ENCODE measurements around the gene RNASE8.

RNASE8 gene

DNA sequence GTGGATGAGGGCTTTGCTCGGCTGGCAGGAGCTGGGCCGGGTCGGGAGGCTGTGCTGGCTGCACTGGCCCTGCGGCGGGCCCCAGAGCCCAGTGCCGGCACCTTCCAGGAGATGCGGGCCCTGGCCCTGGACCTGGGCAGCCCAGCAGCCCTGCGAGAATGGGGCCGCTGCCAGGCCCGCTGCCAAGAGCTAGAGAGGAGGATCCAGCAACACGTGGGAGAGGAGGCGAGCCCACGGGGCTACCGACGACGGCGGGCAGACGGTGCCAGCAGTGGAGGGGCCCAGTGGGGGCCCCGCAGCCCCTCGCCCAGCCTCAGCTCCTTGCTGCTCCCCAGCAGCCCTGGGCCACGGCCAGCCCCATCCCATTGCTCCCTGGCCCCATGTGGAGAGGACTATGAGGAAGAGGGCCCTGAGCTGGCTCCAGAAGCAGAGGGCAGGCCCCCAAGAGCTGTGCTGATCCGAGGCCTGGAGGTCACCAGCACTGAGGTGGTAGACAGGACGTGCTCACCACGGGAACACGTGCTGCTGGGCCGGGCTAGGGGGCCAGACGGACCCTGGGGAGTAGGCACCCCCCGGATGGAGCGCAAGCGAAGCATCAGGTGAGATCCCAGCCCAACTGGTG lies 24.0 kb downstream of the RNASE8 start:
- no peaks in the 10 kb centered on the region for H3K9me3 Mint-ChIP-seq
- no peak overlapping the region for H3K4me3 Mint-ChIP-seq
- peaks cover 9 to 12% of the 10 kb centered on the region in 2 donors for H3K4me1 Mint-ChIP-seq
- ATAC-seq (replicated peaks) = no peak
- H3K36me3 Mint-ChIP-seq = peaks cover 4 to 6% of the 10 kb centered on the region in 2 donors
- DNase-seq = no peak
- H3K27ac Mint-ChIP-seq = no peak overlapping the region
- H3K27me3 Mint-ChIP-seq = peaks cover 0 to 6% of the 10 kb centered on the region in 2 donors

DNA sequence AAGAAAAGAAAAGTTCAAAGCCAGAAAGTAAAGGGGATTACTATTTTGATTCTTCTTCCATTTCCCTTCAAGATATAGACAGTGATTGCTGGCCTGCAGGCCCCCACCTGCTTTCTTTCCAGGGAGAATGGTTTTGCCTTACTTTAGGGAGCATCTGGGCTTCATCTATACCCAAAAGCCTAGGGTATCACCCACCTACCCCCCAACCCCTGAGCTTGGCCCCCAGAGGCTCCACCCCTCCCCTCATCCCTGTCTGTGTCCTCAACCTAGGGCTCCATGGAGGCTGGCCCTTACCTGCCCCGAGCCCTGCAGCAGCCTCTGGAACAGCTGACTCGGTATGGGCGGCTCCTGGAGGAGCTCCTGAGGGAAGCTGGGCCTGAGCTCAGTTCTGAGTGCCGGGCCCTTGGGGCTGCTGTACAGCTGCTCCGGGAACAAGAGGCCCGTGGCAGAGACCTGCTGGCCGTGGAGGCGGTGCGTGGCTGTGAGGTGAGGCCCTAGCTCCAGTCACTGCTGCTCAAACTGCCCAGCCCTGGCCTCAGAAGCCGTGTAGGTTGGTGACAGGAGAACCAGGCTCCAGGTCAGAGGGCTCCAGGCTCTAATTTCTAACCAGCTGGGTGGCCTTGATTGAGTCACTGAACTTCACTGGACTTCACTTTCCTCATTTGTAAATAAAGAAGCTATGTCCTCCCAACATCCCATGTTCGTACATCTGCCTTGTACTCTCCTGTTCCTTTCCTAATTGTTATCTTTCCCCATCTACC lies 26.1 kb downstream of the RNASE8 start:
- Mint-ChIP-seq H3K27me3 (peaks cover 0 to 6% of the 10 kb centered on the region in 2 donors), H3K4me3 (no peak overlapping the region), H3K4me1 (peaks cover 11 to 17% of the 10 kb centered on the region in 2 donors), H3K36me3 (peaks cover 4 to 6% of the 10 kb centered on the region in 2 donors), H3K27ac (no peak overlapping the region), H3K9me3 (no peaks in the 10 kb centered on the region)
- no peak for DNase-seq
- ATAC-seq (replicated peaks) = no peak

DNA sequence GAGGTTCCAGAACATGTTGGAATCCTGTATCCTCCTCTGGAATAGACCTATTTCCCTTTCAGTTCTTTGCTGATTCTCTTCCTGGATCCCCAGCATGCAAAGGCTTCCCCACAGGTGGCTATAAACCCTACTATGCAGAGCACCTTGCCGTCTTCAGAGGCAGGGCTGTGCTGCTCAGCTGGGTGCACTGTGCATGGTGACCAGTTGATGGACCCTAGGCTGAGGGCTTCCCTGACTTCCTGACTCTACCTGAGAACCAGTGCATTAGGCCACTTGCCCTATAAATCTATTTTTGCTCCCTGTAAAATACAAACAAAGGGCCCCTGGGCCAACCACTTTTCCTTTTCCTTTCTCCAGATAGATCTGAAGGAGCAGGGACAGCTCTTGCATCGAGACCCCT lies 26.8 kb downstream of the RNASE8 start:
- Mint-ChIP-seq H3K27me3 (peaks cover 0 to 6% of the 10 kb centered on the region in 2 donors), H3K4me1 (peaks cover 11 to 17% of the 10 kb centered on the region in 2 donors), H3K27ac (no peak overlapping the region), H3K9me3 (no peaks in the 10 kb centered on the region), H3K36me3 (peaks cover 4 to 6% of the 10 kb centered on the region in 2 donors), H3K4me3 (no peak overlapping the region)
- ATAC-seq (replicated peaks) (no peak), DNase-seq (no peak)

DNA sequence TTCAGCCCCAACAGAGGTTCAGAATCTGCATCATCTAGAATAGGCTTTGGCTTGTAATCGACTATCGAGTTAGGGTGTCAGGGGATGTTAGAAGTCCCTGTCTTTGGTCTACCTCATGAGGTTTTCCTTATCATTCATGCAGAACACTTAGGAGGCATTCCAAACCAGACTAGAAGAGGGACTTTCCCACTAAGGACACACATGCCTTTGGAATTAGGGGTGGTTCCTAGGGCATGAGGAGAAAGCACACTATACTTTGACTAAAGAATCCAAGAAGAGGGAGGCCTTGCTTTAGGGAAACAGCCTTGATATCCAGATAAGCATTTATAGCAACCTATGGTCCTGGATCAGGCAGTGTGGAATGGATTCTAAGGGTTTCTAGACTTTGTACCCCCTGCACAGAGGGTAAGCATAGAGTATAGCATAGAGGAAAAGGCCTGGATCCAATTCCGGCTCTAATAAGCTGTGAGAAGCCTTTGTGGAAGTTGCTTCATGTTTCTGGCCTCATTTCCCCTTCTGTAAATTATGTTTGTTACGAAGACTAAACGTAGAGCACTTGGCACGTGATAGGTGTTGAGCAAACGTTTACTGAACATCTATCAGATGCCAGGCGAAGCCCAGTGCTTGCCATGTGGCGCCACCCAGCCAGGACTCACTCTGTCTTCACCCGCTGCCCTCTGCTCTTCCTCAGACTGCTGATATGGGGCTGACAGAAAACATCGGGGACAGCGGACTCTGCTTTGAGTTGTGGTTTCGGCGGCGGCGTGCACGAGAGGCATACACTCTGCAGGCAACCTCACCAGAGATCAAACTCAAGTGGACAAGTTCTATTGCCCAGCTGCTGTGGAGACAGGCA lies 27.6 kb downstream of the RNASE8 start:
- H3K27me3 Mint-ChIP-seq = peaks cover 0 to 4% of the 10 kb centered on the region in 2 donors
- H3K36me3 Mint-ChIP-seq = peaks cover 4 to 6% of the 10 kb centered on the region in 2 donors
- H3K4me3 Mint-ChIP-seq = no peak overlapping the region
- no peaks in the 10 kb centered on the region for H3K9me3 Mint-ChIP-seq
- peak overlapping the region; percentile 28 for H3K27ac Mint-ChIP-seq
- ATAC-seq (replicated peaks) (no peak), DNase-seq (no peak)
- H3K4me1 Mint-ChIP-seq = peaks cover 11 to 17% of the 10 kb centered on the region in 2 donors

DNA sequence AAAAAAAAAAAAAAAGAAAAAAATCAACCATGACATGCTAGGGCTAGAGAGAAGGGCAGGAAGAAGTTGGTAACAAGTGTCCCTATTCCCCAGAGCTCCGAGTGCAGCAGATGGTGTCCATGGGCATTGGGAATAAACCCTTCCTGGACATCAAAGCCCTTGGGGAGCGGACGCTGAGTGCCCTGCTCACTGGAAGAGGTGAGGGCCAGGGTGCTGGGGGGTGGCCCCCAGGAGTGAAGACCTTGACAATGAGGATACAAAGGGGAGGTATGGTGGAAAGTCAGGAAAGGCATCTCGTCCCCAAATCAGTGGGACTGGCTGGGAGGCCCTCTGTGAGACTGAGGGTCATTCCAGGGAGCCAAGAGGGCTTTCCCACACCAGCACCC lies 29.3 kb downstream of the RNASE8 start:
- Mint-ChIP-seq H3K9me3 (no peaks in the 10 kb centered on the region), H3K4me3 (no peak overlapping the region), H3K4me1 (peaks cover 11 to 17% of the 10 kb centered on the region in 2 donors), H3K27ac (no peak overlapping the region), H3K27me3 (no peaks in the 10 kb centered on the region), H3K36me3 (peaks cover 4 to 9% of the 10 kb centered on the region in 2 donors)
- ATAC-seq (replicated peaks) = no peak
- no peak for DNase-seq

DNA sequence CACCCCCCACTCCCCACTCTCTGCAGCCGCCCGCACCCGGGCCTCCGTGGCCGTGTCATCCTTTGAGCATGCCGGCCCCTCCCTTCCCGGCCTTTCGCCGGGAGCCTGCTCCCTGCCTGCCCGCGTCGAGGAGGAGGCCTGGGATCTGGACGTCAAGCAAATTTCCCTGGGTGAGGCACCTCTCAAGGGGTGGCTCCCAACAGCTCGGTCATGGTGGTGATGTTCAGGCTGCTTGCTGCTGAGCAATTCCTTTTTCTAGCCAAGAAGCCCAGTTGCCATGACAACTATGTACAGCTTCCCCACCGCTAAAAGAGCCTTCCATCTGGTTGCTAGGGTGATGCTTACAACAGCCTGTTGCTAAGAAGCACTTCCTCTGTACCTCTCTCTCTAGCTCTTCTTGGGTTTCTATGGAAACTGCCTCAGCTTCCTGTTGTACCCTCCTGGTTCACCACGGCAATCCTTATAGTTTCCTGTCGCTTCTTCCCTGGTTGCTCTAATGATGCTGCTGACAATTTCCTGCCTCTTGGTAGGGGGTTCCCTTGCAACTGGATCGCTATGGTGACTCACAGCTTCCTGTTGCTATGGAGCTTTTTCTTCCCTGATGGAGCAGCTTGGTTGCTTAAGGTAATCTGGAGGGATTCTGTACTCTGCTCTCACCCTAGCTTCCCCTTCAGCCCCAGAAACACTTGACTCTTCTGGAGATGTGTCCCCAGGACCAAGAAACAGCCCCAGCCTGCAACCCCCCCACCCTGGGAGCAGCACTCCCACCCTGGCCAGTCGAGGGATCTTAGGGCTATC lies 29.9 kb downstream of the RNASE8 start:
- Mint-ChIP-seq H3K27me3 (no peaks in the 10 kb centered on the region), H3K4me1 (peaks cover 14 to 21% of the 10 kb centered on the region in 2 donors), H3K27ac (peak overlapping the region; percentile 89), H3K36me3 (peaks cover 5 to 7% of the 10 kb centered on the region in 2 donors), H3K4me3 (no peak overlapping the region), H3K9me3 (no peaks in the 10 kb centered on the region)
- DNase-seq = peak; percentile 57
- peak; percentile 89 to 91 for ATAC-seq (replicated peaks)

DNA sequence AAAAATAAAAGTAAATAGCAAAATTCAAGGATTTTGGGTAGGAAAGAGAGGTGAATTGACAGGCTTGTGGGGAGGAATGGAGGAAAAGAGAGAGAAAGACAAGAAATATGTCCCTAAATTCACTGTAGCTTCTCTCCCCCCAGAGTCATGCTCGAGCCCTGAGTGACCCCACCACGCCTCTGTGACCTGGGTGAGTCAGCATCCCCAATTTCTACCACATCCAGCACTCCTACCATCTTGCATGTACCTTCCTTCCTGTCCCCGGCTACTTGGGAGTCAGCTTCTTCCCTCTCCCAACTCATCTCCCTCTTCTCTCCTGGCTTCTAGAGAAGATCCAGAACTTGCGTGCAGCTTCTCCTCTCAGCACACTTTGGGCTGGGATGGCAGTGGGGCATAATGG lies 31.1 kb downstream of the RNASE8 start:
- Mint-ChIP-seq H3K4me1 (peaks cover 17 to 26% of the 10 kb centered on the region in 2 donors), H3K4me3 (no peak overlapping the region), H3K36me3 (peaks cover 6 to 7% of the 10 kb centered on the region in 2 donors), H3K27ac (peak overlapping the region; percentile 38), H3K9me3 (no peaks in the 10 kb centered on the region), H3K27me3 (no peaks in the 10 kb centered on the region)
- ATAC-seq (replicated peaks) (no peak), DNase-seq (no peak)

DNA sequence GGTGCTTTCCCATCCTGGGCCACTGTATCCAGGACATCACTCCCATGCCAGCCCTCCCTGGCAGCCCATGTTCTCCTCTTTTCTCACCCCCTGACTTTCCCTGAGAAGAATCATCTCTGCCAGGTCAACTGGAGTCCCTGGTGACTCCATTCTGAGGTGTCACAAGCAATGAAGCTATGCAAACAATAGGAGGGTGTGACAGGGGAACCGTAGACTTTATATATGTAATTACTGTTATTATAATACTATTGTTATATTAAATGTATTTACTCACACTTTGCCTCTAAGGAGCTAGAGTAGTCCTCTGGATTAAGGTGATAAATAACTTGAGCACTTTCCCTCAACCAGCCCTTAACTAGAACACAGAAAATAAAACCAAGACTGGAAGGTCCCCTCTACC lies 31.6 kb downstream of the RNASE8 start:
- H3K4me1 Mint-ChIP-seq = peaks cover 17 to 26% of the 10 kb centered on the region in 2 donors
- peak overlapping the region; percentile 38 for H3K27ac Mint-ChIP-seq
- H3K9me3 Mint-ChIP-seq = no peaks in the 10 kb centered on the region
- peaks cover 4 to 6% of the 10 kb centered on the region in 2 donors for H3K36me3 Mint-ChIP-seq
- DNase-seq = no peak
- ATAC-seq (replicated peaks) = no peak
- H3K27me3 Mint-ChIP-seq = no peaks in the 10 kb centered on the region
- no peak overlapping the region for H3K4me3 Mint-ChIP-seq

DNA sequence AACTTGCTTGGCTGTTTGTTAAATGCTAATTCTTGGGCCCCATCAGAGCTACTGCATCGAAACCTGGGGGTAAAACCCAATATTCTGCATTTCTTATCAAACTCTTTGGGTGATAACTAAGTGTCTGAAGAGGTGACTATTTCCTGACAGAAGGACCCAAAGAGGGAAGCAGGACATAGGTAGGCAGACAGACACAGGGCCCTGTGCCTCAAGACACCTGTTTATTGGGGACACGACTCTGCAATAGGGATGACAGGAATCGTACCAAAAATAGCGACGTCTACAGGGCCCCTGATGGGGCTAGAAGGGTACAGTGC lies 32.2 kb downstream of the RNASE8 start:
- ATAC-seq (replicated peaks) (no peak), DNase-seq (no peak)
- H3K27me3 Mint-ChIP-seq = no peaks in the 10 kb centered on the region
- H3K36me3 Mint-ChIP-seq = peaks cover 3 to 6% of the 10 kb centered on the region in 2 donors
- no peaks in the 10 kb centered on the region for H3K9me3 Mint-ChIP-seq
- no peak overlapping the region for H3K27ac Mint-ChIP-seq
- H3K4me1 Mint-ChIP-seq = peaks cover 17 to 26% of the 10 kb centered on the region in 2 donors
- H3K4me3 Mint-ChIP-seq = no peak overlapping the region

DNA sequence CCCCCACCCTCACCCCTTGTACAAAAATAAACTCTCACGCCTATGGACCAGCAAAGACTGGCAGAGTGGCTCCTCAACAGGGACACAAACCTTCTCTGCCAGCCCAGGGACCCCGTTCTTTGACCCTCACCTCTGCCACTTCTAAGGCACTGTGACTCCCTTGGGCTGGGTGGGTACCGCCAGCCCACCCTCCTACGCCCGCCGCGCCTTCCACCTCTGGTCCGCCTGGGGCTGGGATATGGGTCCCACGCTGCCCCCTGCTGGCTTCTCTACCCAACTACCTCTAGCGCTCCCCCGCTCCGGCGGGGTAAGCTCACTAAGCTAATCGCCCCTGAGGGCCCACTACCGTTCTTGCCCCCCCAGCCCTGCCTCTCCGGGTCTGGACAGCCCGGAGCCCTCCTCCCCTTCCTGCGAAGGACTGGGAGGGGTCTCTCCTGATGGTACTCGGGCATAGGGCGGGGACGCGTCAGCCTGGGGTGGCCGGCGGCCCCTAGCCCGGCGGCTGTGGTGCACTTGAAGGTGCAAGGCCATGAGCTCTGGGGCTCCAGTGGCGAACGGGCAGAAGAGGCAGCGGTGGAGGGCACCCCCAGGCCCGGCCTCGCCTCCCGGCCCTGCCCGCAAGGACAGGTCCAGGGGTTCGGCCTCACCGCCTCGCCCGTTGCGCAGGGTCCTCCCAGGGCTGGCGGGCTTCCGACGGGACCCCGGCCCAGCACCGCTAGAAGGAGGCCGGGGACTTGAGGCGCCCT lies 32.7 kb downstream of the RNASE8 start:
- H3K27ac Mint-ChIP-seq = no peak overlapping the region
- peaks cover 17 to 28% of the 10 kb centered on the region in 2 donors for H3K4me1 Mint-ChIP-seq
- DNase-seq (no peak), ATAC-seq (replicated peaks) (no peak)
- peaks cover 3 to 6% of the 10 kb centered on the region in 2 donors for H3K36me3 Mint-ChIP-seq
- H3K27me3 Mint-ChIP-seq = no peaks in the 10 kb centered on the region
- H3K9me3 Mint-ChIP-seq = no peaks in the 10 kb centered on the region
- H3K4me3 Mint-ChIP-seq = no peak overlapping the region

DNA sequence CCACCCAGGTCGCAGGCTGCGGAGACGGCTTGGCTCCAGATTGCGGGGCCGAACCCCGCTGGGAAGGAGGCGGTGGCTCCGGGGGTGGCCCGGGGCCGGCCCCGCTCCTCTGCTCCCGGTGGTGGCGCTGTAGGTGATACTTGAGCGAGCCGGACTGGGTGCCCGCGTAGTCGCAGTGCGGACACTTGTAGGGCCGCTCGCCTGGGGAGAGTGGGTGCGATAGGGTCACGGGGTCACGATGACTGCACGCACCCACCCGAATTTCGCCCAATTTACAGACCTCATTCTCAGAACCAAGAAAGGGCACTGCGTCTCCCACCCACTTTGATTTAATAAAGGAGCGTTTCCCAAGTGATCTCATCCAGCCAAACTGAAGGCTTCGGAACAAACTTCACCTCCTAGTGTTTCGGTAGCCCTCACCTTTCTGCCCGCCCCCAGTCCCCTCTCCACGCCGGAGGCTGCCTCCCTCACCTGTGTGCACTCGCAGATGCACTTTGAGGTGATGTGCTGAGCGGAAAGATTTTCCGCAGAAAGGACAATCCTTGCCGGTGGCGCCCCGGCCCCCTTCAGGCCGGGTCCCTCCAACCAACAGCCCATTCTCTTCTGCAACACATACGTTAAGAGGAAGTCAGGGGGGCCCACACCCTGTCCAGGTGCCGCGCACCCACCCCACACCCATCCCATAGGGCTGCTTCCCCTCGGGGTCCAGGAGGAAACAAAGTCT lies 33.5 kb downstream of the RNASE8 start:
- Mint-ChIP-seq H3K4me1 (peaks cover 18 to 32% of the 10 kb centered on the region in 2 donors), H3K4me3 (no peak overlapping the region), H3K9me3 (no peaks in the 10 kb centered on the region), H3K36me3 (peaks cover 3% of the 10 kb centered on the region in 2 donors), H3K27me3 (no peaks in the 10 kb centered on the region), H3K27ac (peak overlapping the region; percentile 65)
- ATAC-seq (replicated peaks) (no peak), DNase-seq (no peak)

DNA sequence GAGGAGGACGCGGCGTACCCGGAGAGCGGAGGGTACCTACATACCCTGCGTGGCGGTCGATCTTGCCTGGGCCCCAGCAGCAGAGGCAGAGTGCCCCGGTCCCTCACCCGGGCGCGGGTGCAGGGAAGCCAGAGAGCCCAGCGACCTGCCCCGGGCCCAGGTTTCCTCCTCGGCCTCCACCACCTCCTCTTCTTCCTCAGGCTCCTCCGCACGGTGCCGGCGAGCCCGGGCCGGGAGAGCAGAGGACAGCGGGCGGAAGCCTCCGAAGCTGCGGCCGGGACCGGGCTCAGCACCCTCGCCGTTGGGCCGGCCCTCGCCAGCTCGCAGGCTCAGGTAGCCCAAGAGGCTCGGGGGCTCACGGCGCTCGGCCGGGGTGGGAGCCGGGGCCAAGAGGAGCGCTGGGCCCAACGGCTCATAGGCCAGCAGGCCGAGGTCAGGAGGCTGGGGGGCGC lies 34.2 kb downstream of the RNASE8 start:
- Mint-ChIP-seq H3K4me1 (peaks cover 15 to 28% of the 10 kb centered on the region in 2 donors), H3K27ac (no peak overlapping the region), H3K36me3 (peaks cover 3% of the 10 kb centered on the region in 2 donors), H3K27me3 (no peaks in the 10 kb centered on the region), H3K4me3 (no peak overlapping the region), H3K9me3 (no peaks in the 10 kb centered on the region)
- ATAC-seq (replicated peaks) = no peak
- no peak for DNase-seq

Data from stimulated activated naive B cell treated with anti-CD40 and anti-IgM and Interleukin-4, amounts not matched to agents 10 μg/mL and 1 μg/mL and 100 μg/mL, for 72 hours (primary cell).